ENCODE results near the gene BMPR2. TPM values are rescaled to one million over a fixed set of nuclear protein-coding genes. Genes with fewer than 3 reads are reported as not detected.

The BMPR2 gene
- total and polyA plus RNA-seq, 2 donors (not counting 1 experiment from before 2014, with no cell fraction given): 3.1 to 24.6 TPM

GRCh38 chr2:202335791-202336467 lies 40.2 kb upstream of the BMPR2 start:
- Histone ChIP-seq H3K27me3 (replicated peaks in 1 of 4; ENCODE audit: control extremely low read depth in 1 of 4, control insufficient read depth in 3 of 4, insufficient read depth in 4 of 4, low read length in 3 of 4) (no peaks in the 10 kb centered on the region), H3K9ac (ENCODE audit: low read length) (no peak overlapping the region), H3K27ac (ENCODE audit: low read length in 2 of 2) (no peak overlapping the region), H3K4me1 (ENCODE audit: control insufficient read depth in 2 of 2, insufficient read depth in 2 of 2, low read length in 2 of 2) (no peaks in the 10 kb centered on the region), H3K4me3 (ENCODE audit: control extremely low read depth in 1 of 5, extremely low read depth in 1 of 5, insufficient read depth in 1 of 5, low read depth in 2 of 5, low read length in 4 of 5) (no peak overlapping the region), H3K9me3 (ENCODE audit: control extremely low read depth in 1 of 3, control insufficient read depth in 2 of 3, insufficient read depth in 1 of 3, low read length in 2 of 3) (no peaks in the 10 kb centered on the region), H3K79me2 (ENCODE audit: control insufficient read depth, insufficient read depth, low read length) (no peaks in the 10 kb centered on the region), H2AFZ (ENCODE audit: insufficient read depth, low read depth, low read length, poor library complexity, severe bottlenecking) (no peak overlapping the region), H3K36me3 (replicated peaks in 1 of 2; ENCODE audit: control extremely low read depth in 1 of 2, control insufficient read depth in 1 of 2, extremely low read depth in 1 of 2, insufficient read depth in 2 of 2, low read length in 1 of 2) (no peaks in the 10 kb centered on the region), H3K4me2 (replicated peaks; ENCODE audit: low read depth, low read length, poor library complexity, severe bottlenecking) (no peak overlapping the region), H4K20me1 (ENCODE audit: control insufficient read depth, insufficient read depth, low read length, poor library complexity, severe bottlenecking) (no peaks in the 10 kb centered on the region)
- DNase-seq (no peak), ATAC-seq (ENCODE audit: low read depth) (no peak)
- Mint-ChIP-seq H3K9me3 (ENCODE audit: insufficient read depth) (no peaks in the 10 kb centered on the region), H3K27ac (no peak overlapping the region), H3K27me3 (no peaks in the 10 kb centered on the region), H3K4me1 (no peaks in the 10 kb centered on the region), H3K4me3 (no peak overlapping the region)
- TF ChIP-seq, protein P1, sequence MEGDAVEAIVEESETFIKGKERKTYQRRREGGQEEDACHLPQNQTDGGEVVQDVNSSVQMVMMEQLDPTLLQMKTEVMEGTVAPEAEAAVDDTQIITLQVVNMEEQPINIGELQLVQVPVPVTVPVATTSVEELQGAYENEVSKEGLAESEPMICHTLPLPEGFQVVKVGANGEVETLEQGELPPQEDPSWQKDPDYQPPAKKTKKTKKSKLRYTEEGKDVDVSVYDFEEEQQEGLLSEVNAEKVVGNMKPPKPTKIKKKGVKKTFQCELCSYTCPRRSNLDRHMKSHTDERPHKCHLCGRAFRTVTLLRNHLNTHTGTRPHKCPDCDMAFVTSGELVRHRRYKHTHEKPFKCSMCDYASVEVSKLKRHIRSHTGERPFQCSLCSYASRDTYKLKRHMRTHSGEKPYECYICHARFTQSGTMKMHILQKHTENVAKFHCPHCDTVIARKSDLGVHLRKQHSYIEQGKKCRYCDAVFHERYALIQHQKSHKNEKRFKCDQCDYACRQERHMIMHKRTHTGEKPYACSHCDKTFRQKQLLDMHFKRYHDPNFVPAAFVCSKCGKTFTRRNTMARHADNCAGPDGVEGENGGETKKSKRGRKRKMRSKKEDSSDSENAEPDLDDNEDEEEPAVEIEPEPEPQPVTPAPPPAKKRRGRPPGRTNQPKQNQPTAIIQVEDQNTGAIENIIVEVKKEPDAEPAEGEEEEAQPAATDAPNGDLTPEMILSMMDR (IDR thresholded peaks at IDR 0.05): no peak
- TF ChIP-seq EZH2 (IDR thresholded peaks at IDR 0.05; ENCODE audit: borderline replicate concordance, insufficient read depth, low read depth, low read length, poor library complexity, severe bottlenecking): no peak
- POLR2A ChIA-PET: no interaction called here
- intact Hi-C loops (cut with micrococcal nuclease): no loop called here
- WGBS (ENCODE audit: insufficient coverage): 94% methylated on average over 5 of the region's 6 CpGs
- CTCF ChIA-PET: no interaction called here

DNA sequence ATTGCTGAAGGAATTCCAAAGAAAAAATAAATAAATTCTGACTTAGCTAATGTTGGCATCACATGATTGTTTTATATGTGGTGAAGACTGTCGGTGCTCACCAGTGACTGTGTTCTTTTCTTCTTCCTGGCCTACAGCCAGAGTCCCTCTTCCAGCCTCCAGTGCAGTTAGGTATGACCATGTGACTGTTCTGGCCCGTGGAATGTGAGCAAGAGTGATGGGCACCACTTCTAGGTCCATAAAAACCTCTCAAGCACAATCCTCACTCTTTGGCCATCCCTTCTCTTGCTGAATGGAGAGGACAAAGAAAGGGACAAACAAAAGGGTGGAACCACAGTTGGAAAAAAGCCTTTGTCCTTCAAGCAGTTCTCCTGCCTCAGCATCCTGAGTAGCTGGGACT lies 39.0 kb upstream of the BMPR2 start:
- H3K9ac ChIP-seq (ENCODE audit: low read length): no peak overlapping the region
- no peak for DNase-seq
- intact Hi-C loops (cut with micrococcal nuclease): no loop called here
- Mint-ChIP-seq H3K4me3 (no peak overlapping the region), H3K27ac (no peak overlapping the region), H3K4me1 (no peaks in the 10 kb centered on the region), H3K27me3 (no peaks in the 10 kb centered on the region), H3K9me3 (ENCODE audit: insufficient read depth) (no peaks in the 10 kb centered on the region)
- H3K36me3 ChIP-seq (replicated peaks in 1 of 2; ENCODE audit: control extremely low read depth in 1 of 2, control insufficient read depth in 1 of 2, extremely low read depth in 1 of 2, insufficient read depth in 2 of 2, low read length in 1 of 2): no peaks in the 10 kb centered on the region
- H4K20me1 ChIP-seq (ENCODE audit: control insufficient read depth, insufficient read depth, low read length, poor library complexity, severe bottlenecking): no peaks in the 10 kb centered on the region
- CTCF ChIA-PET: no interaction called here
- no peak overlapping the region for H3K4me3 ChIP-seq (ENCODE audit: control extremely low read depth in 1 of 5, extremely low read depth in 1 of 5, insufficient read depth in 1 of 5, low read depth in 2 of 5, low read length in 4 of 5)
- no CpG with 5 or more reads among the region's 2 CpGs for WGBS (ENCODE audit: insufficient coverage)
- POLR2A ChIA-PET: no interaction called here
- no peaks in the 10 kb centered on the region for H3K27me3 ChIP-seq (replicated peaks in 1 of 4; ENCODE audit: control extremely low read depth in 1 of 4, control insufficient read depth in 3 of 4, insufficient read depth in 4 of 4, low read length in 3 of 4)
- no peak for ATAC-seq (ENCODE audit: low read depth)
- H3K79me2 ChIP-seq (ENCODE audit: control insufficient read depth, insufficient read depth, low read length): no peaks in the 10 kb centered on the region
- H3K4me1 ChIP-seq (ENCODE audit: control insufficient read depth in 2 of 2, insufficient read depth in 2 of 2, low read length in 2 of 2): no peaks in the 10 kb centered on the region
- TF ChIP-seq, protein P1 (IDR thresholded peaks at IDR 0.05): no peak
- TF ChIP-seq EZH2 (IDR thresholded peaks at IDR 0.05; ENCODE audit: borderline replicate concordance, insufficient read depth, low read depth, low read length, poor library complexity, severe bottlenecking): no peak
- H3K27ac ChIP-seq (ENCODE audit: low read length in 2 of 2): no peak overlapping the region
- no peaks in the 10 kb centered on the region for H3K9me3 ChIP-seq (ENCODE audit: control extremely low read depth in 1 of 3, control insufficient read depth in 2 of 3, insufficient read depth in 1 of 3, low read length in 2 of 3)
- H3K4me2 ChIP-seq (replicated peaks; ENCODE audit: low read depth, low read length, poor library complexity, severe bottlenecking): no peak overlapping the region
- no peak overlapping the region for H2AFZ ChIP-seq (ENCODE audit: insufficient read depth, low read depth, low read length, poor library complexity, severe bottlenecking)
